Stimulated activated CD8-positive, alpha-beta memory T cell treated with anti-CD3 and anti-CD28 coated beads, Interleukin-2, amount 100 ng/mL, for 1 hour (primary cell): ENCODE data around the gene TIMP2.
"Not testable (repeated sequence)": the region's sequence is repeated elsewhere in the genome, so short reads cannot be mapped to it uniquely, and the experiment has no call there.

ENCODE experiments used
- DNase-seq, 2 donors: peaks; one replicate each; pipeline ENCODE4 v3.0.0-alpha.2; 2020; ENCODE audit warnings: low read depth in 2 of 2

Gene TIMP2

DNA sequence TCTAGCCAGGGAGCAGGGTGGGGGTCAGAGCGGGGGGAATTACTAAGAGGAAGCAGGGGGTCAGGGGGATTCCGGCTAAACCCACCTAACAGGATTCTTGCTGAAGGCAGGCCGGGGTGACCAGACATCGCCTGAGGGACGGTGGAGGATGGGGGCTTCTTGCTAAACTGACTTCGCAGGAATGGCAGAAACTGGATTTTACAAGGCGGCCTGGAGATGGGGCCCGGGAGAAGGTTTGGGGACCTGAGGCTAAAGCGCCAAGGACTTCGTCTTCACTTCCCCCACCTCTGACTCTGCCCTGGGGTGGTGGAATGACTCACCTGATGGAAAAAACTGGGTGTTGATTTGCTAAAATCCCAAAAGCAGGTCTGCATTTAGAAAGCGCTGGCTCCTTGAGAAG, 31.1 kb upstream of the TIMP2 start:
- no peak for DNase-seq

DNA sequence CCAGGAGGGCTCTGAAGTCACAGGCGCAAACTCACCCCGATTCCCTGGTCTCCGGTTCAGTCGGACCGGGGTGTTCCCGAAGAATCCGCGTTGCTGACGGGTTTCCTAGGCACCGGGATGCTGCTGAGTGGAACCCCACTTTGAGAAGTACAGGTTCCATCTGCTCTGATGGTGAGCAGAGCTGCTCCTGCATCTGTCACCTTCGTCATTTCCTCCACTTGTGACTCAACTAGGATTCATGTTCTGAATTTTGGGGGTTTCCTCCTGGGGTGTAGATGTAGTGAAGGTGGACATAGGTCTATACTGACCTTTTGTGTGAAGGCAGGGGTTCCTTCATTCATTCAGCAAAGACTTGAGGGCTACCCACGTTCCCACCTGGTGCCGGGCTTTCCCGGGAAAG, 29.5 kb upstream of the TIMP2 start:
- no peak for DNase-seq

DNA sequence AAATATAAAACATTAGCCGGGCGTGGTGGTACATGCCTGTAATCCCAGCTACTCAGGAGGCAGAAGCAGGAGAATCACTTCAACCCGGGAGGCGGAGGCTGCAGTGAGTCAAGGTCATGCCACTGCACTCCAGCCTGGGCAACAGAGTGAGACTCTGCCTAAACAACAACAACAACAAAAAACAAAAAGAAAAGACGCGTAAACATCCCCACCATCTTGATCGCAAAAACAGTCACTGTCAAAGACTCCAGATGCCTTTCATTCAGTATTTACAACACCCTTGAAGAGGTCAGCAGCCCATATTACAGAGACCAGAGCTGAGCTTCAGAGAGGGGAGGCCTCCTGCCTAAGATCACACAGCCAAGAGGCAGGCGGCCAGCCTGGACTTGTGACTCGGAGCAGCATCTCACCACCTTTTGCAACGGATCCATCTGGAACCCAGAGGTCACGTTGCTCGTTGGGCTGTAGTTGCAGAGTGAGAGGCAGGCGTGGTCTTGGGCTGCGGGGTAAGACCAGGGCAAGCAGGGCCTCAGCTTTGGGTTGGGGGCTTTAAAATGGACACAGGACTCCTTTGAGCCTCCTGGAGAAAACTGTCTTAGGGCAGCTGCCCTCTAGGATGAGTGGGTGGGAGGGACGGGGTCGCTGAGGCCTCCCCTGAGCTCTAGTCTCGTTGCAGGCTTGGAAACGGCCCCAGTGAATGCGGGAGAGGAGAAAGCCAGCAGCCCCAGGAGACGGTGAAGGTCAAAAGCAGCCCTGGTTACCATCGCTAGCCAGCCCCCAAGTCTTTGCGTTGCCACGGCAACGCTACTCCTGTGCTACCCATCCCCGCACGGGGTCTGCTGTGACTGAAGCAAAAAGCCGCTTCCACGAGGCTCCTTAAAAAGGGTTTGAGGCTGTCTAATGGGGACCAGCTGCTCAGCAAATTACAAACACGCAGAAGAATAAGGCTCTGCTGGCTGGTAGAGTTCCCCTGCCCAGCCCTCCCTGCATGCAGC, 28.5 kb upstream of the TIMP2 start:
- no peak for DNase-seq

DNA sequence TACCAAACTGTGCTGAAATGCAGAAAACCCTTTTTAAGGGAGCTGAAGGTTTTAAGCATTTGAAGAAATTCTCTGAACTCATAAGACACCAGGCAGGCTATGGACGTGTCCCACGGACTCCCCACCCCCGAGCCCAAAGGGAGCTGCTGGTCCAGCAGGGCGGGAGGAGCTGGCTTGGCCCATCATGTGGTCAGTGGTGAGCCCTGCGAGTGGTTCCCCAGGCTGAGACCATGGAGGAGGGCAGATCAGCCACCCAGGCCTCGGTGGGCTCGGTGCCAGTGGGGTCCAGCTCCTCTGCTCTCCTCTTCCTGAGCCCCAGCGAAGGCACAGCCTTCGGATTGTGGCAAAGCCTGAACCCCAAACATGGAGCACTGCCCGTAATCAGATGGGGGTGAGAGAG, 27.5 kb upstream of the TIMP2 start:
- no peak for DNase-seq

DNA sequence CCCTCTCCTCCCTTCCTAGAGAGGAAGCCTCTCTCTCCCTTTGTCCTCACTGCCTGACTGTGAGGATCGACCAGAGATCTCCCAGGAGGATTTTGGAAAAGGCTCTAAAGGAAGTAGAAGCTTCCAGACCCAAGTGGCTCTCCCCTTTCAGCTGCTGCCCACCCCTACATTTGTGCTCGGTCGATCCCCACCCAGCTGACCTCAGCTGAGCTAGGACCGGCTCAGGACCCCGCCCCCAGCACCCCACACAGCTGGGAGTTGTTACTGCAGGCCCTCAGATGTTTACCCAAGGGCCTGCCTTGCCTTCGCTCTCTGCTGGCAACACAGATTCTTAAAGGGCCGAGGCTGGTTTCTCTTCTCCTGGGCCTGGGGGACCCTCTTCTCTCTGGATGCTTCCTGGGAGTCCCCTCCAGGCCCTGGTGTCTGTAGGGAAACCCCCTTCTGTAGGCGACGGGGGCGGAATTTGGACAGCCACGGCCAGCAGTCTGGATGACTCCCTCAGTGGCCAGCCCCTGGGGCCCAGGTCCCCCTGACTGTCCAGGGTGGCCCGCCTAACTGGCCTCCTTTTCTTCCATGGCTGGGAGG, 26.9 kb upstream of the TIMP2 start:
- no peak for DNase-seq

DNA sequence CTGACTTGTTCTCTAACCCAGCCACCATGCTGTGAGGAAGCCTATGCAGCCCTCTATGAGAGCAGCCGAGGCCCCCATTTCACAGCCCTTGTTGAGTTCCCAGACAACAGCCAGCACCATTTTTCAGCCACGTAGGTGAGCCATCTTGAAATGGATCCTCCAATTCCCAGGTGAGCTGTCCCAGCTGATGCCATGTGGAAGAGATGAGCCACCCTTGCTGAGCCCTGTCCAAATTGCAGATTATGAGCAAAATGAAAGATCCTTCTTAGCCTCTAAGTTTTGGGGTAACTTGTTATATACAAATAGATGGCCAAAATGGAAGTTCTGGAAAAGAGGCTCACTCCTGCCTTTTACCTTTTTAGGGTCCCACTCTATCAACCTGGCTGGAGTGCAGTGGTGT, 25.7 kb upstream of the TIMP2 start:
- no peak for DNase-seq

DNA sequence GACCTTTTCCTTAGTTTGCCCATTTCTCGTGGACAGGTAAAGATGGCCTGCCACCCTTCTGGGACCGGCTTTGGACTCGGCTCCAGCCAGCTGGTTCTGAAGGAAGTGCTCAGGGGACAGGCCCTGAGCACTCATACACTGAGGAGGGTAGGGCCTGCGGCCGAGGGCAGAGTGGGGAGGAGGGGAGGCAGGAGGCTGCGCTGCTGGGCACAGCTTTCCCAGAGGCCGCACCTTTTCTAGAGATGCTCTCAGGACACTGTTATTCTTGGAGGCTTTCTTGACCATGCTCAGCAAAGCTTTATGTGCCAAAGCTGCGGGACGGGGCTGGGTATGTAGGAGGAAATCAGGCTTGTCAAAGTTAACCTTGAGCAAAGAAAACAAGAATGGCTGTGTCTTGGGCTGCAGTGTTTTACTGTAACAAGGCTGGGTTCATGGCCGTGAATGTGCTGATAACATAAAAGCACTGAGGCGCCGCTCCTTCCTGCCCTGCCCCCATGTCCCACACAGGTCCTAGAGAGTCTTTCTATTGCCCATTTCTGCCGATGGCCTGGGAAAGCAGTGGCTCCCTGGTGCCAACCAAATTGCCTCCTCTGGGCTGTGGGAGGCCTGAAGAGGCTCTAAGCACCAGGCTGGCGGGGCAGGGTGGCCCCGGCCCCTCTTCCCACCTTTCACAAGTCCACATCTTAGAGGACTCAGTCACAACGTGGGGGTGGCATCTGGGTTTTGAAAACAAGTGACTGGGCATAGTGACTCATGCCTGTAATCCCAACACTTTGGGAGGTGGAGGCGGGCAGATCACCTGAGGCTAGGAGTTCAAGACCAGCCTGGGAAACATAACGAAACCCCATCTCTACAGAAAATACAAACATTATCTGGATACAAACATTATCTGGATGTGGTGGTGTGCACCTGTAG, 22.3 kb upstream of the TIMP2 start:
- no peak for DNase-seq

DNA sequence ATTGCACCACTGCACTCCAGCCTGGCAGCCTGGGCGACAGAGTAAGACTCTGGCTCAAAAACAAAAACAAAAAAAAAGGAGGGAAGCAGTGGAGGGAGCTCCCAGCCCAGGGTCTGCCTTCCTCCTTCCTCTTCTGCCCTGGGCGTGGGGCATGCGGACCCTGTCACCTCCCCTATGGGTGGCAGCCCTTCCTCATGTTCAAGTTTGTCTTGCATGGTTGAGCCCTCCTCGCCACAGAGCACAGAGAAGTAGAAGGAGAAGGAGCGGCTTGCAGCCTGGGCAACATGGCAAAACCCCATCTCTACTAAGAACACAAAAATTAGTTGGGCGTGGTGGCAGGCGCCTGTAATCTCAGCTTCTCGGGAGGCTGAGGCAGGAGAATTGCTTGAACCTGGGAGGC, 21.4 kb upstream of the TIMP2 start:
- DNase-seq: no peak

DNA sequence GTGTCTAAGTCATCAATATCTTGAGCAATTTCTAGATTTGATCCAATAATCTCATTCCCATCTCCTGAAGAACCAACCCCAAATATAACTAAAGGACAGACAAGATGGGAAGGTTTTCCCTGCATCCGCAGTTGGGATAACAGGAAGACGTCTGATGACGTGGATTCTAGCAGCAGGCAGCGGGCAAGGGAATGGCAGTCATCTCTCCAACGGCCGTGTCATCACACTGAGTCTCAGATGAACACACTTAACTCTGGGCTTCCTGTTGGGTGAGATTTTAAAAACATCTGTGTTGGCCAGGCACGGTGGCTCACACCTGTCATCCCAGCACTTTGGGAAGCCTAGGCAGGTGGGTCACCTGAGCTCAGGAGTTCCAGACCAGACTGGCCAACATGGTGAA, 20.9 kb upstream of the TIMP2 start:
- DNase-seq: no peak

DNA sequence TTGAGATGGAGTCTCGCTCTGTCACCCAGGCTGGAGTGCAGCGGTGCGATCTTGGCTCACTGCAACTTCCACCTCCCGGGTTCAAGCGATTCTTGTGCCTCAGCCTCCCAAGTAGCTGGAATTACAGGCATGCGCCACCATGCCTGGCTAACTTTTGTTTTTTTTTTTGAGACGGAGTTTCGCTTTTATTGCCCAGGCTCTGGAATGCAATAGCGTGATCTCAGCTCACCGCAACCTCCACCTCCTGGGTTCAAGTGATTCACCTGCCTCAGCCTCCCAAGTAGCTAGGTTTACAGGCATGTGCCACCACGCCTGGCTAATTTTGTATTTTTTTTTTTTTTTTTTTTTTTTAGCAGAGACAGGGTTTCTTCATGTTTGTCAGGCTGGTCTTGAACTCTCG, 20.3 kb upstream of the TIMP2 start:
- not testable (repeated sequence) for DNase-seq

DNA sequence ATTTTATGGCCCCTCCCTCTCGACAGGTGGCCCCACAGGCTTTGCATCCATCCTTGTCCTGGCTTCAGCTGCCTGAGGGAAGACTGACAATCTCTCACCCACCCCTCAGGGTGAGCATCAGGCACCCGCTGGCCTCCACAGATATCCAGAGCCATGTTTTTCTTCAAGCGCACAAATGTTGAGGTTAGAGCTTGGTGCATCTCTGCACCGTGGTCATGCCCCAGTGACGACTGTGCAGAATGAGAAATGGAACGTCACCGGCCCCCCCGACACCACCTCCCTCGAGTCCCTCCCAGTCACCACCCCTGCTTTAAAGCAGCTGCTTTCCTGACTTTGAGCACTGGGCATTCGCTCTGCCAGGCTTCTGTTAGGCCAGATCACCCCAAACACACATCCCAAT, 19.8 kb upstream of the TIMP2 start:
- no peak for DNase-seq

DNA sequence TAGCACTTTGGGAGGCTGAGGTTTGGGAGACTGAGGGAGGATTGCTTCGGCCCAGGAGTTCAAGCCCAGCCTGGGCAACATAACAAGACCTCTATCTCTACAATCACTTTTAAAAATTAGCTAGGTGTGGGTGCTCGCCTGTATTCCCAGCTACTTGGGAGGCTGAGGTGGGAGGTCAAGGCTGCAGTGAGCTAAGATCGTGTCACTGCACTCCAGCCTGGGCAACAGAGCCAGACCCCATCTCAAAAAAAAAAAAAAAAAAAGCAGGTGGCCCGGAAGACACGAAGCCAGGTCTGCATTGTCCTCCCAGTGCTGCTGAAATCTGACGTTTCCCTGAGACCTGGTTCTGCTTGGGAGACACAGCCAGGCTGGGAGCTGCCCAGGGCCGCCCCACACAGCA, 18.8 kb upstream of the TIMP2 start:
- no peak for DNase-seq

DNA sequence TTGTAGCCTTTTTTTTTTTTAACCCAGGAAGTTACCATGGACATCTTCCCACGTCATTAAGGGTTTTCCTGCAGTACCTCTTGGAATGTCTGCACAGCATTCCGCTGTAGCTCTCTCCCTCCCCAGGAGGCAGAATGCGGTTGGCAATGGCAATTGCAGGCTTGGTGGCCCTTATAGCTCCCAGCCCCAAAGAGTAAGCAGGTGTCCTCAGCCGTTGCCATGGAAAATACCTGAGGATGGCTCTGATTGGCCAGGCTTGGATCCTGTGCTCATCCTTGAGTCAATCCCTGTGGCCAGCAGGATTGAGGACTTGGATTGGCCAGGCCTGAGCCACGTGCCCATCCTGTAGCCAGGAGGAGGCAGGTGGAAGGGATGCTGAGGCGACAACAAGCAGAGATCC, 15.5 kb upstream of the TIMP2 start:
- DNase-seq: no peak

DNA sequence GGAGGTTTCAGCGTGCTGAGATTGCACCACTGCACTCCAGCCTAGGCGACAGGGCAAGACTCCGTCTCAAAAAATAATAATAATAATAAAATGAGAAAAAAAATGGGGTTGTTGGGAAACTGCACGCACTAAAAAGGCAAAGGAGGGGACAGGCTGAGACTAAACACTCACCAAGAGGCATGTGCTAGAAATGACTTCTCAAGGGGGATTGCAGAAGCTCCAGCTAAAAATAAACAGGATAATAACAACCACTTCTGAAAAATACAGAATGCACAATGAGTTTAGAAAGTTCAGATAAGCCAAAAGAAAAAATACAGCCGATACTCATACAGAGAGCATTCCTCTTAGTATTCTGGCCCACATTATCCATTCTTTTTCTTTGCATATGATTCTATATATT, 15.1 kb upstream of the TIMP2 start:
- no peak for DNase-seq

DNA sequence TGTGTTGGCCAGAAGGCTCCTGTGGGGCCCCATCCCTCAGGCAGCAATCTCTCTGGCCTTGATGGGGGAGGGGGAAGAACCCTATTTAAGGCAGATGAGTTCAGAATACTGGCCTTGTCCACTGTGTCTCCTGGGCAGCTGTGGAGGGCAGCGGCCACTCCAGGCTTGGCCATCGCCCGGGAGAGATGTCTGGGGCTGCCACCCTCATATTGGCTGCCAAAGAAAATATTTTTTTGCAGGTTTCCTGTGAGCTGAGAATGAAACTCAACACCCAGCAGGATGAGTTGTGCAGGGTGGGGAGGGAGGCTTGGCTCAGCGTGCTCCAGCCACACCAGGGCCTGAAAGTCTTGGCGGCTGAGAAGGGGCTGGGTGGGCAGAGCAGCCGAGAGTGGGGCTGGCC, 14.4 kb upstream of the TIMP2 start:
- no peak for DNase-seq

DNA sequence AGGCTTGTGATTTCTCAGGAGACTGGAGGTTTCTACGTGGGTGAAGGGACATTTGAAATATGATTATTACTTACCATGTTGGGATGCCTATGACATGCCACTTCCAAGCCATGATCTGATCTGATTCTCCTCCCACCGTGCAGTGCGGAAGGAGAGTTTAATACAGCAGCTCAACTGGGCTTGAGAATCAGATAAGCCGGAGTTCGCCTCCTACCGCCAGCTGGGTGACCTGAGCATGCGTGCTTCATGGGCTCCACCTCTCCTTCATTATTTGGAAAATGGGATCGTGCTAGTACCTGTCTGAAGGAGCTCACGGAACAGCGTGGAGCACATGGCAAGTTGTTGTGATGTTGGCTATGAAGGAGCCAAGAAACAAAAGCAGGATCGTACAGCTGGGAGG, 12.4 kb upstream of the TIMP2 start:
- DNase-seq: no peak

DNA sequence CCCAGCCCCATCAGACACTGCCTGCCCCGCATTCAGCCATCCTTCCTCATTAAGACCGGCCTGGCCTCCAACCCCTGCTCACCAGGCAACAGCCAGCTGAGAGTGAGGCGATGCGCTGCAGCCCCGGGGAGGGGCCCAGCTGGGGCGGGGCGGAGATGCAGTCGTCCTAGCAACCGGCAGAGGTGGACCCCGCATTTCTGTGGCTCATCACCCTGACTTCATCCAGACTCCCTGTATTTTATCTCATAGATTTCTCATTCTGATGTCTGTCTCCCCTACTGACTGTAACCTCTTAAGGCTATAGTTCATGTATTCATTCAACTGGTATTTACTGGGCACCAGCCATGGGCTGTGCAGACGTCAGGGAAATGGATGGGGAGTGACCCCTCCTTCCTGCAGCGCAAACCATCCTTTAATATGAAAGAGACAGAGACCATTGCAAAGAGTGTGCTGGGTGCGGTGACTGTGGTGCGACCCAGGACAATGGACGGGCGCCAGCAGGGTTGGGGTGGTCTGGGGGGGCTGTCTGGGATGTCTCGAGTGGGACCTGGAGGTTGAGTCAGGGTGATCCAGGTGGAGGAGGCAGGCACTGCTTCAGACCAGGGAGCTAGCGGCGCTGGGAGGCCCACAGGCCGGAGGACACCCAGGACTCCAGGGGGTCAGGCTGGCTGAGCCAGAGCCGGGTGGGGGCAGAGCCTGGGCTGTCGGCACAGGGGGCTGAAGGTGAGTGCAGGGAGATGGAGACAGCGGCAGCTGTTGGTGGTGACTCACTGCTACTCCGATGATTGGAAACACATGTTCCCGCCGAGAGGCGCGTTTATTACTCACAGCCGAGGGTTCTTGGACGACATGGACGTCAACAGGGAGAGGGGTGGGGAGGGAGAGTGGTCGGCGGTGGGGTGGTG, 10.5 kb upstream of the TIMP2 start:
- no peak for DNase-seq

DNA sequence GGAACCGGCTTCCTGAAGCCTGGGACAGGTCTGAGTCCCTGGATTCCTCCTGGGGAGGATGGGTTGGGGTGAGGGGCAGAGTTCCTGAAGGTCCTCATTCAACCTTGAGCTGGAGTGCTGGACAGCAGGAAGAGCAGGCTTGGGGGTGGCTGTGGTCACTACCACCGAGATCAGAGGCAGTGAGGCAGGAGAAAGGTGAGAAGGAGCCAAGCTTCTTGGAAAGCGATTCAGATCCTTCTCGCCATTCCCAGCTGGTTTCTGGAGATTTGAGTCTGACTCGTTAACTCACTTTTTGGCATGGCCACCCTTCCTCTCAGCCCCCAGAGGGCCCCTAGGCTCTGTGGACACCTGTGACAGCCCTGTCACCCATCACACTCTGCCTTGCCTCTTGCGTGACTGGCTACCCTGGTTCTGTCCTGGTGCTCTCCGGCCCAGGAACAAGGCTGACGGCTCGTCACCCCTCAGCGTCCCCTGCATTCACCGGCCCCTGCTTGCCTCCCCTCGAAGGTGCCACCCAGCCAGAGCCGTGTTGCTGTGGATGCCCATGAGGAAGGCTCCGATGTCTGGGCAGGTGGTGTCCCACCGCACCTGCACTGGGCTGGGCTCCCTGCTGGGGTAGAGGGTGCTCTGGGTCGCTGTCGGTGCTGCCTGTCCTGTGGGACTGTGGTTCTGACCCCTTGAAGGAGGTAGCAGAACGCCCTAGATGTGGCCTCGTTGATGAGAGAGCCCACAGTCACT, 9.7 kb upstream of the TIMP2 start:
- DNase-seq: no peak

DNA sequence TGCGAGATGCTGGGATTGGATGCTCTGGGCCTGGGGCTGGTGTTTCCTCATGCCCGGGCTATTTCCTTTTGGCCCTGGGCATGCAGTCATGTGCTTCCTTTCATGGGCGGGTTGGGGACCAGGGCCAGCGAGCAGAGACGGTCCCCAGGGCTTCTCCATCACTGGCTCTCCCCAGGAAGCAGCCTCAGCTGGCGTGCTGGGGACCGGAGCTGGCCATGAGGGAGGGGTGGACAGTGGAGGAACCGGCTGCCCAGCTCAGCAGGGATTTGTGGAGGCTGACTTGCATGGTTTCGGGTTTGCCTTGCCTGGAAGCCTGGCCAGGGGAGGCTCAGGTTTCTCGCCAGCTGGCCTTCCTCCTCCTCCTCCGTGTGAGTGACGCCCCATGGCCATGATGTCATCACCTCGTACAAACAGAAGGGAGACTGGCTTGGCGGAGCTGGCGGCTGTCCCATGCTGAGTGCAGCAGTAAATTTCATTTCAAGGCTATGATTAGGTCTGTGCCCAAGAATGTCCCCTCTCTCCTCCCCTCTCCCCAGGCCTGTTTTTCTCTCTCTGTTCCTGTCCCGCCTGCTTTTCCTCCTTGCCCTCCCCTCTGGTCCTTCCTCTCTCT, 8.9 kb upstream of the TIMP2 start:
- no peak for DNase-seq
